Peyer's patch (tissue), 4 donors: Measurements from ENCODE around the gene RPGRIP1L.

Experiments used
- POLR2A ChIP-seq, 2 donors: fragments of 450-650 bp; IDR thresholded peaks; one replicate each; pipeline ENCODE4 v1.5.1; 2017; ENCODE audit warnings: antibody characterized with exemption in 2 of 2, mild to moderate bottlenecking in 2 of 2, moderate library complexity in 2 of 2
- TF ChIP-seq, protein P1 (sequence below), 6 experiments: fragments of 450-650 bp in 4 of 6; fragments of 200-600 bp in 2 of 6; sonication (generic) in 1 of 6; IDR thresholded peaks; one replicate each; pipeline ENCODE4 v1.5.1; 2017 to 2019; ENCODE audit warnings: antibody characterized with exemption in 6 of 6, mild to moderate bottlenecking in 3 of 6, moderate library complexity in 1 of 6

DNA sequence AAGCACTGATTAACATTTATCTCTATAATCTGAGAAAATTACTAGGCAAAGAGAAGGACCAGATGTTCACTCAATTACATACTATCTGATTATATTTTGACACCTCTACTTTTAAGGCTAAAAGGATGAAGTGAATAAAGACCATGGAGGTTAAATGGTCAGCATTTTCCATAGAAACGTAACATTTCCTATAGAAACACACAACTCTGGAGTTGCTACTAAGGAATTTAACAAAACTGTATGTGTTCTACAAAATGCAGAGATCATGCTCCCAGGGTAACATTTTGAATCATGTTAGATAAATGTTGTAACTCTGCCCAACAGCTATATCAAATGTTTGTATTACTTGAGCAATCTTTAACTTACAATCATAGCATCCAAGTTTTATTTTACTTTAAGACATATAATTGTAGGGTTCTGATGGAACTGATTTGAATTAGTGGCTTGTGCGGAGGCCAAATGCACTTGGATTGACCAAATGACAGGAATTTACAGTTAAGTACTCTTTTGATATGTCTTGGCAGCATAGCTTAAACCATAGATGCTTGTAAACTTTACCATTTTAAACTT, 97.7 kb downstream of the RPGRIP1L start:
- TF ChIP-seq, protein P1, sequence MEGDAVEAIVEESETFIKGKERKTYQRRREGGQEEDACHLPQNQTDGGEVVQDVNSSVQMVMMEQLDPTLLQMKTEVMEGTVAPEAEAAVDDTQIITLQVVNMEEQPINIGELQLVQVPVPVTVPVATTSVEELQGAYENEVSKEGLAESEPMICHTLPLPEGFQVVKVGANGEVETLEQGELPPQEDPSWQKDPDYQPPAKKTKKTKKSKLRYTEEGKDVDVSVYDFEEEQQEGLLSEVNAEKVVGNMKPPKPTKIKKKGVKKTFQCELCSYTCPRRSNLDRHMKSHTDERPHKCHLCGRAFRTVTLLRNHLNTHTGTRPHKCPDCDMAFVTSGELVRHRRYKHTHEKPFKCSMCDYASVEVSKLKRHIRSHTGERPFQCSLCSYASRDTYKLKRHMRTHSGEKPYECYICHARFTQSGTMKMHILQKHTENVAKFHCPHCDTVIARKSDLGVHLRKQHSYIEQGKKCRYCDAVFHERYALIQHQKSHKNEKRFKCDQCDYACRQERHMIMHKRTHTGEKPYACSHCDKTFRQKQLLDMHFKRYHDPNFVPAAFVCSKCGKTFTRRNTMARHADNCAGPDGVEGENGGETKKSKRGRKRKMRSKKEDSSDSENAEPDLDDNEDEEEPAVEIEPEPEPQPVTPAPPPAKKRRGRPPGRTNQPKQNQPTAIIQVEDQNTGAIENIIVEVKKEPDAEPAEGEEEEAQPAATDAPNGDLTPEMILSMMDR (IDR thresholded peaks at IDR 0.05), result no peak
- TF ChIP-seq POLR2A (IDR thresholded peaks at IDR 0.05), result no peak
